ENCODE measurements around the gene PARD3B.

GRCh38 chr2:204586444-204587180 lies 41.3 kb downstream of the PARD3B start:
- TF ChIP-seq CTCF (IDR thresholded peaks at IDR 0.05): no peak
- no peak for TF ChIP-seq POLR2A (IDR thresholded peaks at IDR 0.05)
